ENCODE data around the gene SMIM38. TPM values are rescaled to one million over a fixed set of nuclear protein-coding genes. Genes with fewer than 3 reads are reported as not detected.

The SMIM38 gene
- total and polyA plus RNA-seq, 9 of the 15 experiments (the other 6 are each of a cell fraction or from before 2014, with no cell fraction given), result 0.07 to 1.2 (median 0.21) TPM; not detected in 2

GRCh38 chr11:69190796-69191536 lies 35.2 kb downstream of the SMIM38 start:
- TF ChIP-seq ZNF707 (CRISPR knock-in tag; conservative IDR thresholded peaks at IDR 0.05), result no peak
- no peak for TF ChIP-seq ZNF184 (CRISPR knock-in tag; IDR thresholded peaks at IDR 0.05)
- TF ChIP-seq RBM25 (IDR thresholded peaks at IDR 0.05; ENCODE audit: low read depth, low read length, severe bottlenecking), result peak; percentile 44
- peak; percentile 11; the same call in 1 of the 2 replicates for TF ChIP-seq TFE3 (CRISPR knock-in tag; IDR thresholded peaks at IDR 0.05)
- peak; percentile 55; the same call in 1 of the 2 replicates for TF ChIP-seq BCOR (IDR thresholded peaks at IDR 0.05)
- Histone ChIP-seq H4K20me1 (replicated peaks; ENCODE audit: control insufficient read depth, insufficient read depth, low read length) (no peaks in the 10 kb centered on the region), H3K79me2 (ENCODE audit: control insufficient read depth, insufficient read depth, low read length) (no peaks in the 10 kb centered on the region), H3K9ac (ENCODE audit: insufficient read depth in 1 of 2, low read depth in 2 of 2, low read length in 2 of 2) (no peak overlapping the region), H3K9me1 (ENCODE audit: control insufficient read depth, insufficient read depth, low read length) (no peaks in the 10 kb centered on the region), H3K9me3 (replicated peaks; ENCODE audit: control insufficient read depth, insufficient read depth, low read depth, low read length) (no peaks in the 10 kb centered on the region), H3K4me3 (no peak overlapping the region), H3K27ac (ENCODE audit: extremely low read depth, low read depth, low read length) (no peak overlapping the region), H3K36me3 (ENCODE audit: control insufficient read depth, insufficient read depth, low read length) (no peaks in the 10 kb centered on the region), H3K4me2 (ENCODE audit: insufficient read depth, low read length) (no peak overlapping the region), H3K4me1 (replicated peaks in 1 of 2; ENCODE audit: control insufficient read depth in 2 of 2, insufficient read depth in 2 of 2, low read length in 2 of 2) (peaks cover 0 to 8% of the 10 kb centered on the region in 2 experiments; a peak in 3 of 5 replicates), H3K27me3 (ENCODE audit: control insufficient read depth in 2 of 2, insufficient read depth in 2 of 2, low read length in 2 of 2) (peaks cover 7 to 33% of the 10 kb centered on the region in 2 experiments; a peak in 2 of 5 replicates), H2AFZ (ENCODE audit: low read depth, low read length) (no peak overlapping the region)
- intact Hi-C loops (cut with micrococcal nuclease), result no loop called here
- POLR2A ChIA-PET, result no interaction called here
- FAIRE-seq, result no peak
- 4% methylated on average over 17 of the region's 18 CpGs for WGBS (ENCODE audit: insufficient coverage, low coverage, missing lambda C conversion rate)
- no TSS peak for BruUV-seq (replicated peaks)
- CTCF ChIA-PET (ENCODE audit: low intra/inter-chr PET ratio), result interaction anchor here (0.6 kb wide), 1 partner anchor 473 kb away, joined by 4 read pairs; no protein-coding TSS in a partner anchor
- in situ Hi-C loops (cut with MboI), result no loop called here
- DNase-seq (ENCODE audit: extremely low read depth in 1 of 4, low spot score in 3 of 4), result no peak
- ATAC-seq, result no peak
